Measurements from ENCODE around the gene KRT34.
A peak's percentile ranks its signal among the peaks of the same experiment; 100 is the strongest.

KRT34 gene

GRCh38 chr17:41415833-41416335, 33.8 kb upstream of the KRT34 start:
- peak; percentile 19 to 43 for DNase-seq (ENCODE audit: low read depth in 2 of 2)
- H3K4me3 ChIP-seq (replicated peaks in 1 of 2; ENCODE audit: low read depth in 2 of 2, low read length in 2 of 2), result no peak overlapping the region
- no peak for TF ChIP-seq CTCF (IDR thresholded peaks at IDR 0.05; ENCODE audit: low read depth, low read length)

- no peak for DNase-seq (ENCODE audit: low read depth in 2 of 2)
- no peak overlapping the region for H3K4me3 ChIP-seq (replicated peaks in 1 of 2; ENCODE audit: low read depth in 2 of 2, low read length in 2 of 2)
- TF ChIP-seq CTCF (IDR thresholded peaks at IDR 0.05; ENCODE audit: low read depth, low read length), result no peak
These were observed 33.3 kb upstream of the KRT34 start for GRCh38 chr17:41415411-41415810.

GRCh38 chr17:41413982-41414381, 31.9 kb upstream of the KRT34 start:
- no peak overlapping the region for H3K4me3 ChIP-seq (replicated peaks in 1 of 2; ENCODE audit: low read depth in 2 of 2, low read length in 2 of 2)
- TF ChIP-seq CTCF (IDR thresholded peaks at IDR 0.05; ENCODE audit: low read depth, low read length), result no peak
- no peak for DNase-seq (ENCODE audit: low read depth in 2 of 2)

- no peak for TF ChIP-seq CTCF (IDR thresholded peaks at IDR 0.05; ENCODE audit: low read depth, low read length)
- H3K4me3 ChIP-seq (replicated peaks in 1 of 2; ENCODE audit: low read depth in 2 of 2, low read length in 2 of 2), result no peak overlapping the region
- no peak for DNase-seq (ENCODE audit: low read depth in 2 of 2)
These were observed 31.3 kb upstream of the KRT34 start for GRCh38 chr17:41413353-41413957.

- DNase-seq (ENCODE audit: low read depth in 2 of 2), result no peak
- no peak for TF ChIP-seq CTCF (IDR thresholded peaks at IDR 0.05; ENCODE audit: low read depth, low read length)
- H3K4me3 ChIP-seq (replicated peaks in 1 of 2; ENCODE audit: low read depth in 2 of 2, low read length in 2 of 2), result no peak overlapping the region
These were observed 29.1 kb upstream of the KRT34 start for GRCh38 chr17:41411072-41411840.

GRCh38 chr17:41407226-41407625, 25.1 kb upstream of the KRT34 start:
- TF ChIP-seq CTCF (IDR thresholded peaks at IDR 0.05; ENCODE audit: low read depth, low read length), result no peak
- DNase-seq (ENCODE audit: low read depth in 2 of 2), result no peak
- no peak overlapping the region for H3K4me3 ChIP-seq (replicated peaks in 1 of 2; ENCODE audit: low read depth in 2 of 2, low read length in 2 of 2)
